Naive thymus-derived CD8-positive, alpha-beta T cell (primary cell): Measurements from ENCODE around the gene BEAN1. TPM values are rescaled to one million over a fixed set of nuclear protein-coding genes. Genes with fewer than 3 reads are reported as not detected.
A peak's percentile ranks its signal among the peaks of the same experiment; 100 is the strongest.

Source experiments
- ATAC-seq, 2 donors: fragments of 150-1000 bp; cut with Tn5 transposase in 1 of 2; sonication (Bioruptor Pico), chemical (Tn5 transposase) in 1 of 2; 1 replicate in 1 of 2; 2 replicates in 1 of 2; pipeline ENCODE4 v1.10.0; 2021; ENCODE audit warnings: mild to moderate bottlenecking in 2 of 2, moderate library complexity in 2 of 2
- POLR2A ChIA-PET: fragments of 350-600 bp; sonication (Branson Sonifier 250); formaldehyde crosslinking; loops from one replicate; lab custom pipeline; 2021; ENCODE audit warnings: antibody characterized with exemption; lab: Charles Lee
- DNase-seq, 10 donors: peaks; one replicate each; pipeline versions ENCODE4 v3.0.0 to v3.0.0-alpha.2; 2020 to 2022
- H3K27ac Mint-ChIP-seq, 10 donors: one replicate each; pipeline ENCODE4 v1.8.0; 2020 to 2022; ENCODE audit warnings: mild to moderate bottlenecking in 10 of 10, mixed read lengths in 10 of 10, moderate library complexity in 4 of 10, inconsistent platforms in 1 of 10
- H3K27me3 Mint-ChIP-seq, 5 donors: one replicate each; pipeline ENCODE4 v1.8.0; 2021 to 2022; ENCODE audit warnings: mixed read lengths in 5 of 5
- H3K36me3 Mint-ChIP-seq, 3 donors: one replicate each; pipeline ENCODE4 v1.8.0; 2020 to 2022; ENCODE audit warnings: mixed read lengths in 3 of 3, mild to moderate bottlenecking in 2 of 3, inconsistent platforms in 1 of 3
- H3K4me1 Mint-ChIP-seq, 4 donors: one replicate each; pipeline ENCODE4 v1.8.0; 2021 to 2022; ENCODE audit warnings: mixed read lengths in 4 of 4
- H3K4me3 Mint-ChIP-seq, 10 donors: one replicate each; pipeline ENCODE4 v1.8.0; 2020 to 2022; ENCODE audit warnings: mild to moderate bottlenecking in 10 of 10, mixed read lengths in 10 of 10, moderate library complexity in 6 of 10, inconsistent platforms in 1 of 10
- H3K9me3 Mint-ChIP-seq, 9 donors: one replicate each; pipeline ENCODE4 v1.8.0; 2020 to 2022; ENCODE audit warnings: mixed read lengths in 9 of 9, mild to moderate bottlenecking in 3 of 9, inconsistent platforms in 1 of 9, moderate library complexity in 1 of 9
- polyA plus RNA-seq, 3 donors: library from polyadenylated mRNA; unstranded; fragments of 300-500 nt; fragmentation: Illumina TruSeq; gene quantifications; one replicate each; pipeline ENCODE4 v1.2.3, GENCODE V29; 2021
- total RNA-seq, 8 experiments: library from RNA in 2 of 8; stranded (reverse) in 2 of 8; gene quantifications; one replicate each; pipeline ENCODE4 v1.2.3 and lab custom pipeline; 2021 to 2026

BEAN1 gene
- total and polyA plus RNA-seq, 5 experiments from 2014 or later, result not detected

DNA sequence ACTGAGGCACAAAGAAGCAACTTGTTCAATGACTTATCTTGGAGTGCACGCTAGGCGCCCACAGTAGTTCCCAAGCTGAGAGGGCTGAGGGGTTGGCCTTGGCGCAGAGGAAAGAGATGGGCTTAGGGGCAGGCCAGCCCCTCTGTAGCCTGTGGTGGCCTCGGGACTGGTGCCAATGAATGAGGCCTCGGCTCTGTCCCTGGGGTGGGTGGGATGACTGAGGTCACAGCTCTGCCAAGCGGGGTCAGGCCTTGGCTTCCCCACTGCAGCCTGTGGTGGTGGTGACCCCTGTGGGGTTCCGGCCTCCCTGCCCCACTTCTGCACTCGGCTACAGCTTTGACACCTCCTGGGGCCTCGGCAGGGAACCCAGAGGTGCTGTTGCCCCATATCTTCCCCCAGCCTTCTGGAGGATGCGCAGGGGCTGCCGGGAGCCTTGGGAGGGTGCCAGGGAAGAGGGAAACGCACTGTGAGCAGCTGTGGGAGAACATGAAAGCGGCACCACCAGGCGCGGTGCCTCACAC, 46.0 kb downstream of the BEAN1 start:
- ATAC-seq (no peak), DNase-seq (peak in 1 of 10 donors; percentile 31)
- H3K36me3 Mint-ChIP-seq, result no peaks in the 10 kb centered on the region
- no peak overlapping the region for H3K27ac Mint-ChIP-seq
- H3K9me3 Mint-ChIP-seq, result peaks cover 0 to 3% (median 0%) of the 10 kb centered on the region in 9 donors
- no peak overlapping the region for H3K4me3 Mint-ChIP-seq
- POLR2A ChIA-PET, result interaction anchor here (0.6 to 1.3 kb wide), 2 partner anchors 15 to 80 kb away, joined by 3 to 4 read pairs; partner anchors contain the start of gene CKLF
- peaks cover 0 to 10% (median 2%) of the 10 kb centered on the region in 5 donors for H3K27me3 Mint-ChIP-seq
- peaks cover 14 to 26% (median 22%) of the 10 kb centered on the region in 4 donors for H3K4me1 Mint-ChIP-seq

GRCh38 chr16:66473654-66474519, 46.8 kb downstream of the BEAN1 start:
- peaks cover 0 to 2% (median 0%) of the 10 kb centered on the region in 9 donors for H3K9me3 Mint-ChIP-seq
- no peak for ATAC-seq
- peak overlapping the region; percentile 4 to 88 (median 61) for H3K27ac Mint-ChIP-seq
- H3K4me3 Mint-ChIP-seq, result peak overlapping the region in 1 of 10 donors; percentile 30
- POLR2A ChIA-PET, result interaction anchor here (1.3 kb wide), 1 partner anchor 79 kb away, joined by 3 read pairs; the partner anchor contains the start of gene CKLF
- peak in 1 of 10 donors; percentile 30 for DNase-seq
- peaks cover 18 to 32% (median 27%) of the 10 kb centered on the region in 4 donors for H3K4me1 Mint-ChIP-seq
- H3K27me3 Mint-ChIP-seq, result peaks cover 0 to 6% (median 1%) of the 10 kb centered on the region in 5 donors
- no peaks in the 10 kb centered on the region for H3K36me3 Mint-ChIP-seq

- POLR2A ChIA-PET, result interaction anchor here (0.8 to 1.2 kb wide), 2 partner anchors 77 to 104 kb away, joined by 3 to 4 read pairs; partner anchors contain the start of genes CKLF and CMTM2
- H3K4me3 Mint-ChIP-seq, result peak overlapping the region in 5 of 10 donors; percentile 5 to 48 (median 30)
- ATAC-seq, result peak; percentile 92 to 94
- H3K4me1 Mint-ChIP-seq, result peaks cover 18 to 36% (median 31%) of the 10 kb centered on the region in 4 donors
- H3K27ac Mint-ChIP-seq, result peak overlapping the region; percentile 58 to 95 (median 86)
- H3K9me3 Mint-ChIP-seq, result no peaks in the 10 kb centered on the region
- H3K27me3 Mint-ChIP-seq, result peaks cover 0 to 3% (median 0%) of the 10 kb centered on the region in 5 donors
- DNase-seq, result peak in 9 of 10 donors; percentile 34 to 76 (median 54)
- no peaks in the 10 kb centered on the region for H3K36me3 Mint-ChIP-seq
Observed at GRCh38 chr16:66474750-66475199, 47.7 kb downstream of the BEAN1 start.

- POLR2A ChIA-PET, result interaction anchor here (0.8 to 1.2 kb wide), 2 partner anchors 77 to 104 kb away, joined by 3 to 4 read pairs; partner anchors contain the start of genes CKLF and CMTM2
- no peaks in the 10 kb centered on the region for H3K36me3 Mint-ChIP-seq
- DNase-seq, result peak in 1 of 10 donors; percentile 42
- peaks cover 0 to 1% (median 0%) of the 10 kb centered on the region in 5 donors for H3K27me3 Mint-ChIP-seq
- ATAC-seq, result no peak
- peak overlapping the region in 8 of 10 donors; percentile 45 to 95 (median 84) for H3K27ac Mint-ChIP-seq
- H3K4me3 Mint-ChIP-seq, result peak overlapping the region in 2 of 10 donors; percentile 30 to 48
- H3K4me1 Mint-ChIP-seq, result peaks cover 18 to 38% (median 31%) of the 10 kb centered on the region in 4 donors
- no peaks in the 10 kb centered on the region for H3K9me3 Mint-ChIP-seq
Observed at GRCh38 chr16:66475232-66475631, 48.1 kb downstream of the BEAN1 start.

- no peak for ATAC-seq
- H3K4me1 Mint-ChIP-seq, result peaks cover 18 to 37% (median 31%) of the 10 kb centered on the region in 4 donors
- DNase-seq, result peak in 1 of 10 donors; percentile 18
- peak overlapping the region in 5 of 10 donors; percentile 34 to 72 (median 50) for H3K27ac Mint-ChIP-seq
- H3K36me3 Mint-ChIP-seq, result no peaks in the 10 kb centered on the region
- no peak overlapping the region for H3K4me3 Mint-ChIP-seq
- POLR2A ChIA-PET, result interaction anchor here (1.0 to 1.5 kb wide), 3 partner anchors 68 to 129 kb away, joined by 3 to 6 read pairs (median 4); partner anchors contain the start of gene CMTM3
- H3K27me3 Mint-ChIP-seq, result peaks cover 0 to 1% (median 0%) of the 10 kb centered on the region in 5 donors
- H3K9me3 Mint-ChIP-seq, result no peaks in the 10 kb centered on the region
Observed at GRCh38 chr16:66476328-66477027, 49.4 kb downstream of the BEAN1 start.

- no peak for DNase-seq
- H3K9me3 Mint-ChIP-seq, result no peaks in the 10 kb centered on the region
- no peaks in the 10 kb centered on the region for H3K36me3 Mint-ChIP-seq
- POLR2A ChIA-PET, result interaction anchor here (1.0 to 1.5 kb wide), 3 partner anchors 69 to 128 kb away, joined by 3 to 6 read pairs (median 4); partner anchors contain the start of gene CMTM3
- H3K27me3 Mint-ChIP-seq, result peaks cover 0 to 1% (median 0%) of the 10 kb centered on the region in 5 donors
- H3K4me3 Mint-ChIP-seq, result no peak overlapping the region
- H3K27ac Mint-ChIP-seq, result peak overlapping the region in 5 of 10 donors; percentile 34 to 63 (median 50)
- peaks cover 18 to 37% (median 31%) of the 10 kb centered on the region in 4 donors for H3K4me1 Mint-ChIP-seq
- ATAC-seq, result no peak
Observed at GRCh38 chr16:66477028-66477515, 50.0 kb downstream of the BEAN1 start.

DNA sequence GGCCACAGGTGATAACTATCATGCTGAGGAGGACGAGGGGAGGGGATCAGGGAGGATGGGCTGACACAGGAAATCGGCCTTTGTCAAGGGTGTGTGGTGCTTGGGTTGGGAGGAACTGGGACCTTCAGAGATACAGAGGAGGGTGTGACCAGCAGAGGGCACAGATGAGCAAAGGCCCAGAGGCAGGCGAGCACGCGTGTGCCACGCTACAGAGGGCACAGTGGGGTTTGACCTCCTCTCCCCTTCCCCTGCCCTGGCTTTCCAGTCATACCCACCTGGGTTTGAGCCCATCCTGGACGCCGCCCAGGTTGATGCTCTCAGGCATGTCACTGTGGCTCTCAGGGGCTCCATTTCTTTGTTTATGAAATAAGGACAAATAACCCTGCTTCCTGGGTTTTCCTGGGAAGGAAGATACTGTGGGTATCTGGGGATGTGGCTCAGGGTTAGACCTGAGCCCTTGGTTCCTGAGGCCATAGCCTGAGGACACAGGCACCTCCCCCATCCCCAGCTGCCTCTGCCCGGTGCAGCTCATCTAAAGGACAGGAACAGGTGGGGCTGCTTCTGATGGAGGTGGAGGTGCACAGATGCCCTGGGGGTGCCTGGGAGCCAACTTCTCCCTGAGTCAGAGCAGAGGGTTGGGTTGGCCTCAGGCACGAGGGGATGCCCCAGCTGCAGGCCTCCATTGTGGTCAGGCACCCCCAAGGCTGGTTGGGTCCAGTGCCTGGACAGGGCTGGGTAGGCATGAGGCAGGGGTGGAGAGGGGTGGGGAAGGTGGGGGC, 51.8 kb downstream of the BEAN1 start:
- H3K4me3 Mint-ChIP-seq, result peak overlapping the region in 5 of 10 donors; percentile 30 to 71 (median 47)
- H3K36me3 Mint-ChIP-seq, result no peaks in the 10 kb centered on the region
- peak overlapping the region in 9 of 10 donors; percentile 1 to 76 (median 38) for H3K27ac Mint-ChIP-seq
- peaks cover 0 to 1% (median 0%) of the 10 kb centered on the region in 5 donors for H3K27me3 Mint-ChIP-seq
- peaks cover 17 to 39% (median 34%) of the 10 kb centered on the region in 4 donors for H3K4me1 Mint-ChIP-seq
- ATAC-seq (peak; percentile 78 to 88), DNase-seq (peak; percentile 45 to 87 (median 70))
- no peaks in the 10 kb centered on the region for H3K9me3 Mint-ChIP-seq
- POLR2A ChIA-PET, result interaction anchor here (0.7 to 1.0 kb wide), 3 partner anchors 69 to 126 kb away, joined by 3 read pairs; partner anchors contain the start of gene CMTM3

GRCh38 chr16:66479661-66480264, 52.7 kb downstream of the BEAN1 start:
- no peaks in the 10 kb centered on the region for H3K9me3 Mint-ChIP-seq
- ATAC-seq (no peak), DNase-seq (peak in 1 of 10 donors; percentile 51)
- POLR2A ChIA-PET, result interaction anchor here (0.9 to 1.4 kb wide), 4 partner anchors 71 to 125 kb away, joined by 3 to 5 read pairs (median 4); partner anchors contain the start of genes CKLF and CMTM3
- H3K36me3 Mint-ChIP-seq, result no peaks in the 10 kb centered on the region
- peaks cover 0 to 1% (median 0%) of the 10 kb centered on the region in 5 donors for H3K27me3 Mint-ChIP-seq
- no peak overlapping the region for H3K4me3 Mint-ChIP-seq
- H3K27ac Mint-ChIP-seq, result peak overlapping the region in 1 of 10 donors; percentile 43
- H3K4me1 Mint-ChIP-seq, result peaks cover 15 to 34% (median 31%) of the 10 kb centered on the region in 4 donors

- Mint-ChIP-seq H3K27me3 (peaks cover 0 to 3% (median 0%) of the 10 kb centered on the region in 5 donors), H3K4me3 (no peak overlapping the region), H3K9me3 (no peaks in the 10 kb centered on the region), H3K36me3 (no peaks in the 10 kb centered on the region), H3K27ac (peak overlapping the region in 1 of 10 donors; percentile 21), H3K4me1 (peaks cover 13 to 29% (median 25%) of the 10 kb centered on the region in 4 donors)
- ATAC-seq (no peak), DNase-seq (peak in 1 of 10 donors; percentile 30)
- POLR2A ChIA-PET, result interaction anchor here (1.0 to 1.4 kb wide), 2 partner anchors 72 to 74 kb away, joined by 5 read pairs; partner anchors contain the start of gene CKLF
Observed at GRCh38 chr16:66480265-66481080, 53.4 kb downstream of the BEAN1 start.
